Trophoblast cell (in vitro differentiated cells and primary cell): Measurements from ENCODE around the gene ARHGAP10.

ENCODE experiments used
- DNase-seq, 2 donors: peaks; one replicate each; pipeline ENCODE4 v3.0.0-alpha.2; 2016
- H2AFZ ChIP-seq: 2 replicates; pipeline ENCODE4 v1.6.1; 2013; ENCODE audit warnings: low read length, moderate library complexity, mild to moderate bottlenecking; ENCODE audit not compliant: insufficient read depth, poor library complexity
- H2AK5ac ChIP-seq: 2 replicates; pipeline ENCODE4 v1.6.1; 2013; ENCODE audit warnings: mild to moderate bottlenecking, low read length
- H2BK120ac ChIP-seq: 2 replicates; pipeline ENCODE4 v1.6.1; 2013; ENCODE audit warnings: low read length, mild to moderate bottlenecking, moderate library complexity; ENCODE audit not compliant: insufficient read depth, poor library complexity
- H2BK12ac ChIP-seq: 2 replicates; pipeline ENCODE4 v1.6.1; 2013; ENCODE audit warnings: mild to moderate bottlenecking, low read length, moderate library complexity
- H2BK5ac ChIP-seq: 2 replicates; pipeline ENCODE4 v1.6.1; 2013; ENCODE audit warnings: low read length, low read depth, moderate library complexity, mild to moderate bottlenecking; ENCODE audit not compliant: poor library complexity
- H3K14ac ChIP-seq: 2 replicates; pipeline ENCODE4 v1.6.1; 2013; ENCODE audit warnings: mild to moderate bottlenecking, low read length
- H3K18ac ChIP-seq: 2 replicates; pipeline ENCODE4 v1.6.1; 2013; ENCODE audit warnings: mild to moderate bottlenecking, low read length
- H3K23ac ChIP-seq: 2 replicates; pipeline ENCODE4 v1.6.1; 2013; ENCODE audit warnings: low read length
- H3K27ac ChIP-seq: 2 replicates; pipeline ENCODE4 v1.5.1; 2013; ENCODE audit warnings: low read depth, mild to moderate bottlenecking, inconsistent platforms, low read length, moderate library complexity
- H3K27me3 ChIP-seq: 2 replicates; pipeline ENCODE4 v1.6.1; 2013; ENCODE audit warnings: inconsistent platforms, mild to moderate bottlenecking, low read length, moderate library complexity; ENCODE audit not compliant: insufficient read depth
- H3K36me3 ChIP-seq, 2 experiments: 1 replicate in 1 of 2; 2 replicates in 1 of 2; pipeline ENCODE4 v1.6.1; 2013; ENCODE audit warnings: low read length in 2 of 2, mild to moderate bottlenecking in 2 of 2, moderate library complexity in 1 of 2; ENCODE audit not compliant: insufficient read depth in 2 of 2, control insufficient read depth in 1 of 2
- H3K4ac ChIP-seq: 2 replicates; pipeline ENCODE4 v1.6.1; 2013; ENCODE audit warnings: low read depth, mild to moderate bottlenecking, low read length, moderate library complexity
- H3K4me1 ChIP-seq, 2 experiments: 1 replicate in 1 of 2; 2 replicates in 1 of 2; pipeline ENCODE4 v1.6.1; 2013; ENCODE audit warnings: low read length in 2 of 2, mild to moderate bottlenecking in 2 of 2, moderate library complexity in 1 of 2; ENCODE audit not compliant: insufficient read depth in 2 of 2, control insufficient read depth in 1 of 2
- H3K4me2 ChIP-seq: 2 replicates; pipeline ENCODE4 v1.6.1; 2013; ENCODE audit warnings: inconsistent platforms, mild to moderate bottlenecking, low read length, moderate library complexity
- H3K4me3 ChIP-seq: 2 replicates; pipeline ENCODE4 v1.5.1; 2013; ENCODE audit warnings: mild to moderate bottlenecking, low read depth, low read length, inconsistent platforms
- H3K79me1 ChIP-seq: one replicate; pipeline ENCODE4 v1.6.1; 2013; ENCODE audit warnings: low read length
- H3K79me2 ChIP-seq: 2 replicates; pipeline ENCODE4 v1.6.1; 2013; ENCODE audit warnings: low read length, mild to moderate bottlenecking; ENCODE audit not compliant: control insufficient read depth, insufficient read depth, poor library complexity
- H3K9ac ChIP-seq: 2 replicates; pipeline ENCODE4 v1.6.1; 2013; ENCODE audit warnings: mild to moderate bottlenecking, low read length
- H3K9me3 ChIP-seq: 2 replicates; pipeline ENCODE4 v1.6.1; 2013; ENCODE audit warnings: low read depth, mild to moderate bottlenecking, control low read depth, inconsistent platforms, low read length; ENCODE audit not compliant: insufficient read depth
- H4K12ac ChIP-seq: 2 replicates; pipeline ENCODE4 v1.6.1; 2013; ENCODE audit warnings: low read depth, mild to moderate bottlenecking, low read length, moderate library complexity
- H4K8ac ChIP-seq: 2 replicates; pipeline ENCODE4 v1.6.1; 2013; ENCODE audit warnings: low read depth, mild to moderate bottlenecking, low read length, moderate library complexity
- H4K91ac ChIP-seq: one replicate; pipeline ENCODE4 v1.6.1; 2013; ENCODE audit warnings: low read depth, mild to moderate bottlenecking, low read length, moderate library complexity
- WGBS: extraction: QIAGEN DNeasy Blood & Tissue Kit; methylation state at CpG from one replicate; pipeline ENCODE4 v1.1.7; 2013; ENCODE audit warnings: missing lambda C conversion rate; ENCODE audit not compliant: insufficient read length, insufficient coverage; ENCODE audit errors: extremely low coverage; 5-methylcytosine and 5-hydroxymethylcytosine counted together

Gene ARHGAP10

GRCh38 chr4:147891476-147892115 lies 159.7 kb downstream of the ARHGAP10 start:
- Histone ChIP-seq H3K9ac (no peak overlapping the region), H3K27ac (no peak overlapping the region), H3K4me2 (no peak overlapping the region), H3K14ac (no peak overlapping the region), H2BK5ac (no peak overlapping the region), H3K27me3 (no peaks in the 10 kb centered on the region), H3K4ac (no peak overlapping the region), H4K12ac (no peak overlapping the region), H3K23ac (no peak overlapping the region), H3K9me3 (no peaks in the 10 kb centered on the region), H3K79me1 (no peaks in the 10 kb centered on the region), H3K4me1 (no peaks in the 10 kb centered on the region), H4K91ac (no peak overlapping the region), H2AFZ (no peak overlapping the region), H3K4me3 (no peak overlapping the region), H2BK12ac (no peak overlapping the region), H3K36me3 (peaks cover 0 to 5% of the 10 kb centered on the region in 2 experiments), H4K8ac (no peak overlapping the region), H2AK5ac (no peak overlapping the region), H3K79me2 (no peaks in the 10 kb centered on the region), H3K18ac (no peak overlapping the region), H2BK120ac (no peak overlapping the region)
- WGBS, result no CpG with 5 or more reads among the region's 6 CpGs
- DNase-seq, result no peak

- no peak for DNase-seq
- H3K27me3 ChIP-seq, result no peaks in the 10 kb centered on the region
- no peak overlapping the region for H4K12ac ChIP-seq
- H2BK120ac ChIP-seq, result no peak overlapping the region
- no peak overlapping the region for H3K27ac ChIP-seq
- H2BK12ac ChIP-seq, result no peak overlapping the region
- no peak overlapping the region for H4K8ac ChIP-seq
- H3K4me2 ChIP-seq, result no peak overlapping the region
- no CpG with 5 or more reads among the region's 2 CpGs for WGBS
- H4K91ac ChIP-seq, result no peak overlapping the region
- no peak overlapping the region for H3K9ac ChIP-seq
- peaks cover 0 to 3% of the 10 kb centered on the region in 2 experiments for H3K36me3 ChIP-seq
- no peaks in the 10 kb centered on the region for H3K9me3 ChIP-seq
- no peak overlapping the region for H3K14ac ChIP-seq
- no peaks in the 10 kb centered on the region for H3K79me2 ChIP-seq
- H2AFZ ChIP-seq, result no peak overlapping the region
- H3K79me1 ChIP-seq, result no peaks in the 10 kb centered on the region
- H3K23ac ChIP-seq, result no peak overlapping the region
- H2BK5ac ChIP-seq, result no peak overlapping the region
- no peaks in the 10 kb centered on the region for H3K4me1 ChIP-seq
- H3K4me3 ChIP-seq, result no peak overlapping the region
- H2AK5ac ChIP-seq, result no peak overlapping the region
- no peak overlapping the region for H3K4ac ChIP-seq
- H3K18ac ChIP-seq, result no peak overlapping the region
These were observed 167.6 kb downstream of the ARHGAP10 start for GRCh38 chr4:147899512-147899911.

- H3K4me3 ChIP-seq, result no peak overlapping the region
These were observed 169.5 kb downstream of the ARHGAP10 start for GRCh38 chr4:147901388-147901787.

GRCh38 chr4:147901916-147902315 lies 170.0 kb downstream of the ARHGAP10 start:
- H3K4me3 ChIP-seq, result no peak overlapping the region
- no peaks in the 10 kb centered on the region for H3K79me2 ChIP-seq
- H3K27me3 ChIP-seq, result no peaks in the 10 kb centered on the region
- no peaks in the 10 kb centered on the region for H3K9me3 ChIP-seq
- no peak overlapping the region for H2BK120ac ChIP-seq
- H3K79me1 ChIP-seq, result no peaks in the 10 kb centered on the region
- H2AFZ ChIP-seq, result no peak overlapping the region
- H2BK12ac ChIP-seq, result no peak overlapping the region
- no peak overlapping the region for H4K12ac ChIP-seq
- no peak overlapping the region for H3K4me2 ChIP-seq
- no peak overlapping the region for H4K8ac ChIP-seq
- peaks cover 0 to 3% of the 10 kb centered on the region in 2 experiments for H3K36me3 ChIP-seq
- DNase-seq, result no peak
- H3K4ac ChIP-seq, result no peak overlapping the region
- no CpG with 5 or more reads among the region's 2 CpGs for WGBS
- no peak overlapping the region for H3K9ac ChIP-seq
- no peak overlapping the region for H3K23ac ChIP-seq
- no peak overlapping the region for H3K14ac ChIP-seq
- H2AK5ac ChIP-seq, result no peak overlapping the region
- H4K91ac ChIP-seq, result no peak overlapping the region
- no peaks in the 10 kb centered on the region for H3K4me1 ChIP-seq
- no peak overlapping the region for H3K27ac ChIP-seq
- H3K18ac ChIP-seq, result no peak overlapping the region
- H2BK5ac ChIP-seq, result no peak overlapping the region

More at GRCh38 chr4:147901388-147901787, 169.5 kb downstream of the ARHGAP10 start:
- WGBS, result no CpG with 5 or more reads among the region's 2 CpGs
- H3K36me3 ChIP-seq, result peaks cover 0 to 3% of the 10 kb centered on the region in 2 experiments
- H3K9me3 ChIP-seq, result no peaks in the 10 kb centered on the region
- H2AK5ac ChIP-seq, result no peak overlapping the region
- H3K27me3 ChIP-seq, result no peaks in the 10 kb centered on the region
- no peak for DNase-seq
- no peak overlapping the region for H2BK12ac ChIP-seq
- H3K79me1 ChIP-seq, result no peaks in the 10 kb centered on the region
- no peak overlapping the region for H3K4me2 ChIP-seq
- no peak overlapping the region for H3K9ac ChIP-seq
- H4K8ac ChIP-seq, result no peak overlapping the region
- H3K14ac ChIP-seq, result no peak overlapping the region
- H3K4ac ChIP-seq, result no peak overlapping the region
- no peaks in the 10 kb centered on the region for H3K4me1 ChIP-seq
- no peak overlapping the region for H3K23ac ChIP-seq
- H3K79me2 ChIP-seq, result no peaks in the 10 kb centered on the region
- no peak overlapping the region for H4K12ac ChIP-seq
- no peak overlapping the region for H3K18ac ChIP-seq
- no peak overlapping the region for H2BK120ac ChIP-seq
- H4K91ac ChIP-seq, result no peak overlapping the region
- H2AFZ ChIP-seq, result no peak overlapping the region
- H3K27ac ChIP-seq, result no peak overlapping the region
- no peak overlapping the region for H2BK5ac ChIP-seq
